Measurements from ENCODE around the gene MST1R. TPM values are rescaled to one million over a fixed set of nuclear protein-coding genes. Genes with fewer than 3 reads are reported as not detected.
A peak's percentile ranks its signal among the peaks of the same experiment; 100 is the strongest.

The MST1R gene
- total and polyA plus RNA-seq, 2 of the 4 experiments (the other 2 are of a cell fraction) = under 0.01 to 0.14 TPM

- Histone ChIP-seq H3K27me3 (ENCODE audit: control insufficient read depth, insufficient read depth, low read length) (peaks cover 61% of the 10 kb centered on the region), H3K79me1 (ENCODE audit: low read depth in 1 of 2, low read length in 2 of 2) (no peaks in the 10 kb centered on the region), H3K9me3 (ENCODE audit: control insufficient read depth, insufficient read depth, low read length) (no peaks in the 10 kb centered on the region), H3K4me2 (ENCODE audit: low read depth, low read length) (no peak overlapping the region), H3K9me1 (ENCODE audit: insufficient read depth, low read length) (no peaks in the 10 kb centered on the region), H2BK15ac (ENCODE audit: low read depth, low read length) (no peak overlapping the region), H3K4ac (ENCODE audit: low read depth, low read length) (no peak overlapping the region), H3K4me3 (ENCODE audit: insufficient read depth, low read depth, low read length) (no peak overlapping the region), H3K23ac (ENCODE audit: low read depth, low read length) (no peak overlapping the region), H2AFZ (replicated peaks; ENCODE audit: low read length, poor library complexity) (no peak overlapping the region), H3K18ac (ENCODE audit: low read depth, low read length) (no peak overlapping the region), H2BK5ac (ENCODE audit: low read depth, low read length, poor library complexity, severe bottlenecking) (no peak overlapping the region), H3K14ac (replicated peaks; ENCODE audit: low read depth, low read length) (no peak overlapping the region), H3K9ac (ENCODE audit: low read depth, low read length) (no peak overlapping the region), H3K27ac (ENCODE audit: insufficient read depth, low read length) (no peak overlapping the region), H4K5ac (ENCODE audit: low read depth, low read length) (no peak overlapping the region), H3K36me3 (ENCODE audit: control insufficient read depth, insufficient read depth, low read length) (no peaks in the 10 kb centered on the region), H2AK5ac (ENCODE audit: low read depth, low read length) (no peak overlapping the region), H4K8ac (ENCODE audit: low read depth in 2 of 2, low read length in 2 of 2) (no peak overlapping the region), H2BK20ac (ENCODE audit: low read depth, low read length) (no peak overlapping the region), H4K91ac (ENCODE audit: insufficient read depth, low read depth, low read length) (no peak overlapping the region), H2AK9ac (replicated peaks; ENCODE audit: low read depth, low read length, poor library complexity) (no peak overlapping the region), H3K56ac (ENCODE audit: extremely low read depth, insufficient read depth, low read length) (no peak overlapping the region), H3K4me1 (ENCODE audit: control insufficient read depth, insufficient read depth, low read length) (no peaks in the 10 kb centered on the region), H4K20me1 (ENCODE audit: insufficient read depth, low read length) (no peaks in the 10 kb centered on the region), H2BK120ac (ENCODE audit: low read depth, low read length) (no peak overlapping the region)
- 66% methylated on average over 3 of the region's 5 CpGs; no CpG with 5 or more reads in 1 of the 2 experiments for WGBS, 2 experiments (ENCODE audit: extremely low coverage in 2 of 2, insufficient read length in 1 of 2)
- 0 out of 2 replicates have a peak, but pooled peaks have one; percentile 25 for TF ChIP-seq MAFK (IDR thresholded peaks at IDR 0.05; ENCODE audit: low read depth, low read length)
- TF ChIP-seq MAZ (IDR thresholded peaks at IDR 0.05; ENCODE audit: borderline replicate concordance, low read depth, low read length) = no peak
- ChIA-PET CTCF (no interaction called here), POLR2A (ENCODE audit: unreplicated experiment) (no interaction called here)
- DNase-seq = no peak
- intact Hi-C loops (cut with micrococcal nuclease) = no loop called here
- in situ Hi-C loops (cut with MboI; ENCODE audit: low sequenced_read_pairs) = no loop called here
- no peak for ATAC-seq (ENCODE audit: low read depth)
- BruUV-seq (replicated peaks) = no TSS peak
- dilution Hi-C loops (cut with HindIII; ENCODE audit: low sequenced_read_pairs, unreplicated experiment) = no loop called here
Measured at GRCh38 chr3:49864505-49864904, 39.2 kb downstream of the MST1R start.
